ENCODE results near the gene KRTAP10-7.
"Not testable (repeated sequence)": the region's sequence is repeated elsewhere in the genome, so short reads cannot be mapped to it uniquely, and the experiment has no call there.

KRTAP10-7 gene

DNA sequence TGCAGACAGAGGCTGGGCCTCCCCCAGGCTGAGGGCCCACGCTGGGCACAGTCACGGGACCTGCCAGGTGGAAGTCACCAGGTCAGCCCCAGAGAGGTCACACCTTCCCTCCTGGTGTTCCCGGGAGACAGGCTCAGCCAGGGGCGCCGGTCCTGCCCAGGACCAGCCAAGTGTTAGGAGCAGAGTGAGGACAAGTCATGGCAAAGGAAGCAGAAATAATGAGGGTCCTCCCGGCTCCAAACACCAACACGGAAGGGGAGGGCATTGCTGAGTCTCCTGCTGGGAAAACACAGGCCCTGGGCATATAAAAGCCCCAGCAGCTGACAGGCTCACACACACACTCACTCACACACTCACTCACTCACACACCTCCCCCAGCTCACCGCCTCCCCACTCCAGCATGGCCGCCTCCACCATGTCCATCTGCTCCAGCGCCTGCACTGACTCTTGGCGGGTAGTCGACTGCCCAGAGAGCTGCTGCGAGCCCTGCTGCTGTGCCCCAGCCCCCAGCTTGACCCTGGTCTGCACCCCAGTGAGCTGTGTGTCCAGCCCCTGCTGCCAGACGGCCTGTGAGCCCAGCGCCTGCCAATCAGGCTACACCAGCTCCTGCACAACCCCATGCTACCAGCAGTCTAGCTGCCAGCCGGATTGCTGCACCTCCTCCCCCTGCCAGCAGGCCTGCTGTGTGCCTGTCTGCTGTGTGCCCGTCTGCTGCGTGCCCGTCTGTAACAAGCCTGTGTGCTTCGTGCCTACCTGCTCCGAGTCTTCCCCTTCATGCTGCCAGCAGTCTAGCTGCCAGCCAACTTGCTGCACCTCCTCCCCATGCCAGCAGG is 36.8 kb downstream of the KRTAP10-7 start, which contains the start of gene KRTAP10-10:
Gene KRTAP10-10, plus strand, starts transcription at position 339 of the 833 bp plus-strand sequence. Its CDS starts 62 bp downstream, at position 401.
- DNase-seq: no peak

DNA sequence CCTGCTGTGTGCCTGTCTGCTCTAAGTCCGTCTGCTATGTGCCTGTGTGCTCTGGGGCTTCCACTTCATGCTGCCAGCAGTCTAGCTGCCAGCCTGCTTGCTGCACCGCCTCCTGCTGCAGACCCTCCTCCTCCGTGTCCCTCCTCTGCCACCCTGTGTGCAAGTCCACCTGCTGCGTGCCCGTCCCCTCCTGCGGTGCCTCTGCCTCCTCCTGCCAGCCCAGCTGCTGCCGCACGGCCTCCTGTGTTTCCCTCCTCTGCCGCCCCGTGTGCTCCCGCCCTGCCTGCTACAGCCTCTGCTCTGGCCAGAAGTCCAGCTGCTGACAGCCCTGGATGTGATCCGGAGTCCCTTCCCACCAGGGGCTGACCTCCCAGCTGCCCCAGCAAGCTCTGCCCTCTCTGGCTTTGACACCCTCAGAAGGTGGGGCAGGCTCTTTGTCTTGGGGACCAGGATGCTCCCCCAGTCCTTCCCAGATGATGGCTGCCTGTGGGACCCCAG is 37.5 kb downstream of the KRTAP10-7 start:
- DNase-seq: not testable (repeated sequence)

DNA sequence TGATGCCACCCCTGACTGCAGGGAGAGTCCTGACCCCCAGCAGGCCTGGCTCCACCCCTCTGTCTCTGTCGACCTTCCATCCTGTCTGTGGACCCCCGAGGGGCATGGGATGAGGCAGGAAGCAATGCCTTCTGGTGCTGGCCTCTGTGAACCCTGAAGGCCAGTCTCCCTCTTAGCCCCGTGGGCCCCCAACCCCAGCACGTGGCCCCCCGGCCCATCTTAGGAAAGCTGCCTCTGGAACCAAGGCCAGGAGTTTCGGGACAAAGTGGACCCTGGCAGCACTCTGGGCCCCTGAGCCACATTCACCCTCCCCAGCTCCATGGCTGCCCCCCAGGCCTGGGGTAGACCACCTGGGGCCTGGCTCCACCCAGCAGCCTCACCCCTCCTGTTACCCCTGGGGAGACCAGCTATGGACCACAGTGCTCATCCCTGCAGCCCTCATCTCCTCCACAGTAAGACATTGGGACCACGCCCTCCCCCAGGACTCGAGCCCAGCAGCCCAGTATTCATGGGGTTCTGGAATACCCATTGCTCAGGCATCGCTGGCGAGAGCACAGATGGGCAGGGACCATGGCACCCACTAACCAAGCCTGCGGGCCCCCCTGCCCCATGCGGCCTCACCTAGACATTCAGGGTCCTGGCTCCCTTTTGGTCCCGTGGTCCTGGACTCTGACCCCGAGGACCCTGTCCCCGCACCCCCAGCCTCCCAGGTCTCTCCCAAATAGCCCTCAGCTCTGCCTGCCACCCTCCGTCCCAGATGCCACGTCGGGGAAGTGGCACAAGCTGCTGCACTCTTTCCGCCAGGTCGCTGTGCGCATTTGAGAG is 38.3 kb downstream of the KRTAP10-7 start:
- DNase-seq: not testable (repeated sequence)

DNA sequence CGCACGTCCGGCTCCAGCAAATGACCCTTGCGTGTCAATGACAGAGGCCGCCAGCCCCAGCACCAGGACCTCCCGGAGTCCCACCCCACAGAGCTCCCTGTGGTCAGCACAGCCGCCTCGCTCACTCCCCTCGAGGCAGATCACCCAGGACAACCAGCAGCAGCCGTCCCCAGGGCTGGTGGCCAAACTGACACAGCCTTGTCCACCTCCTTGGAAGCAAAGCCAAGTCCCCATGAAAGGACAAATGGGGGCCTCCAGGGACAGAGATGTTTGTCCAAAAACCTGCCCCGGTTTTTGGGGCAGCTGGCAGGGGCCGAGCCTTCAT is 38.9 kb downstream of the KRTAP10-7 start:
- no peak for DNase-seq

DNA sequence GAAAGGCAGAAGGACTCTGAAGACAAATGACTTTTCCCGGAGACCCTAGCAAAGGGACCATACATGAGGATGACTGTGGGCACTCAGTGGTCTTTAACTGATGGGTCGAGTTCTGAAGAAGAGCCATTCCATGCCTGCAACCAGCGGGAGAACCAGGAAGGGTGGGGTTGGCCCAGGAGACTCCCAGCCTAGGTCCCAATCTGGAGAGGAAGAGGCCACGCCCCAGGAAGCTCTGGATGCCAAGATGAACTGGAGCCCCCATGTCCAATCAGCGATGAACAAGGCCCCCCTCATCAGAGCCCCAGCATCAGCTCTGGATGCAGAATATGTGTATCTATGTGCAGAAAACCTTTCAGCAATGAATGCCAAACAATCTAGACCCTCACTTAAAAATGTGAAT is 40.4 kb downstream of the KRTAP10-7 start:
- DNase-seq: no peak

DNA sequence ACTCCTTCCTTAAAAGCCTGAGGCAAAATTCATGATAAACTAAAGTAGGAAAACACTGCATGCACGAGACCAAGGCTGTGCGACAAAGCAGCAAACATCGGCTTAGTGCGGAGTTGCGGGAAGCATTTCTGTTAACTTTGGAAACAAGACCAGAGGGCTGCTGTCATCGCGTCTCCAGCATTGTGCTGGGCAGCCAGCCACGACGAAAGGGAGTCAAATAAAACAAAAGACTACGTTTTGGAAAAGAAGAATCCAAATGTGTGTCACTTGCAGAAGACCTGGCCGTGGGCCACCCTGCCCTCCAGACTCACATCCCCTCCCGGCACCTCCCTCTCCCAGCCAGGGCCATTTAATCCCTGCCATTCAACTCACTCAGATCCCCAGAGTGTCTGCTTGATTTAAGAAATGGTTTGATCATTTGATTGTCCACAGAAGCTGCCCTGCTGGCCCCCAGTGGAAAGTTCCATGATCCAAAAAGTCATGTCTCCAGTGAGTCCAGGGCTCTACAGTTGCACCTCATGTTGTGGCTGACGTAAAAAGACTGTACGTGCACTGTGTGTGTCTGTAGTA is 43.4 kb downstream of the KRTAP10-7 start:
- no peak for DNase-seq

GRCh38 chr21:44644878-44645277 is 44.5 kb downstream of the KRTAP10-7 start:
- DNase-seq: no peak

- DNase-seq: not testable (repeated sequence)
These were observed 46.2 kb downstream of the KRTAP10-7 start, which contains the start of gene KRTAP10-11 for GRCh38 chr21:44646366-44647221. Gene KRTAP10-11, plus strand, starts transcription at chr21:44646414. Its CDS starts 45 bp downstream, at chr21:44646459.

DNA sequence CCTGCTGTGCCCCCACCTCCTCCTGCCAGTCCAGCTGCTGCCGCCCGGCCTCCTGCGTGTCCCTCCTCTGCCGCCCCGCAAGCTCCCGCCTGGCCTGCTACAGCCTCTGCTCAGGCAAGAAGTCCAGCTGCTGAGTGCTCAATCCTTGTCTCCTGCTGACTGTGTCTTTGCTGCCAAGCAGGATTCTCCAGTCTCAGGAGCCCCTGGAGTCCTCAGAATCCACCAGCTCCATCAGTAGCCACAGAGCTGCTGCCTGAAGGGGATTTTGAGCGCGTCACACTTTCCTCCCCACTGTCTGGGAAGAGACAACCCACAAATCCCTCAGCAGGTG is 46.8 kb downstream of the KRTAP10-7 start:
- DNase-seq: no peak

DNA sequence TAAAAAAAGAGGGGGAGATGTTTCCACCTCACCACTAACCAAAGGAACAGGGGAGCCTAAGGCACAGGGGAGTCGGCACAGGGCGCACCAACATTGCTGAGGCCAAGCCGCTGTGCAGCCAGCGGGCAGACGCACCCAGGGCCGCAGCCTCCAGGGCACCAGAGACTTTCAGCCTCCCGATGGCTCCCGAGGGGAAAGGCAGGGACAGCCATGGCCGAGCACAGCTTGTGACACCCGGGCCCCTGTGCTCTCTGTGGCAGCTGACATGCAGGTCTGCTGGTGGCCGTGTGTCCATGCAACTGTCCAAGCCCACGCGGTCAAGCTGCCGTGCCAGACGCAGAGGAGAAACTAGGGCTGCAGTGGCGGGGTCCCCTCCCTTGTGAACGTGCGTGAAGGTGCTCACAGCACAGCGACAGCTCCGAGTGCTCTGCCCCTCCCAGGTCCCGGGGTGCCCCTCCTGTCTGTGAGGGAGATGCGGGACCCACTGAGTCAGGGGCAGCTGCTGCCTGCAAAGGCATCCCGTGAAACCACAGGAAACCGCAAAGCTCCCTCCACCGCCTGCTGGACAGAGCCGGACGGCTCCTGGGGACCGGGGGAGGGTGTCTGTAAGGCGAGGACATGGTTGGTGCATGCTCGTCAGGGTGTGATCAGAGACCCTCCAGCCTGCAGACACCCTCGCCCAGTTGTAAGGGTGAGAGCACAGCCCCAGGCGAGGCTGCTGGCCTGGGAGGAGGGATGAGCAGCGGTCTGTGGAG is 48.3 kb downstream of the KRTAP10-7 start:
- no peak for DNase-seq

DNA sequence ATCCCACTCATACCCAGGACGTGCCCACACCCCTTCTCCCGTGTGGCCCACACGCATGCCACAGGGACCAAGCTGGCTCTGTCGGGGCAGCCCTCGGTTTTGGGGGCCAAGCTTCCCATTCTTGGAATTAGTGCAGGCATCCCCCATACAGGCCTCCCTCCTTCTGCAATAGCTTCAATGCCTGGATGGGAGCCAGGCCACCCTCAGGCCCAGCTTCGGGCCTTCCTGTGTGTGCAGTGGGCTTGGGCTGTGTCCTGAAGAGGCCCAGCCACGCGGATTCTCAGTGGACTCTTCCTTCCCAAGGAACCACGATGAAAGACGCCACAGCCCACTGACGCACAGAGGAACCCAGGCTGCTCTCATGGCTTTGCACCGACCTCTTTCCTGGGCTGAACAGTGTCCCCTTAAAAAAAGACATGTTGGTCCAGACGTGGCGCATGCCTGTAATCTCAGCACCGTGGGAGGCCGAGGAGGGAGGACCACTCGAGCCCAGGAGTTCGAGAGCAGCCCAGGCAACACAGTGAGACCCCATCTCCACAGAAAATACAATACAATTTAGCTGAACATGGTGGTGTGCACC is 49.2 kb downstream of the KRTAP10-7 start:
- DNase-seq: no peak

DNA sequence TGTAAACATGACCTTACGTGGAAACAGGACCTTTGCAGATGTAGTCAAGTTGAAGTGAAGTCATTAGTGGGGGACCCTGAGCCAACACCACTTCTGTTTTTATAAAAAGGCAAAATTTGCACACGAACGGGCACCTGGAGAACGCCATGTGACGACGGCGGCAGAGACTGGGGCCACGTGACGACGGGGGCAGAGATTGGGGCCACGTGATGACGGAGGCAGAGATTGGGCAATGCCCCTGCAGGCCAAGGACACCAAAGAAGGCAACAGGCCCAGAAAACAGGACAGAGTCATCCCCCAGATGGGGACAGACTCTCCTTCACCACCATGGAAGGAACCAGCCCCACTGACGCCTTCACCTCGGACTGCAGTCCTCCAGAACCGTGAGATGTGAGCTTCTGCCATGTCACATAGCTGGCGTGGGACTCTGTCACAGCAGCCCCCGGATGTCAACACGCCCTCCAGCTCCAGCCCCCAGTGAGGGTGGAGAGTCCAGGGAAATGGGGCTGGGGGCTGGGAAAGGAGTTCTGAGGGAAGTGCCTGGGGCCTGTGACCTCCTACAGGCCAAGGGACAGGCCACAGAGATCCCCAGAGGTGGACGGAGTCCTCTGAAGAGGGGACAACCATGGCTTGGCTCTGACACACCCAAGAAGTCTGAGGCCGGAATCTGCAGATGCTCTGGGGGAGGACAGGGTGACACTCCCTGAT is 50.0 kb downstream of the KRTAP10-7 start:
- DNase-seq: no peak

GRCh38 chr21:44650973-44651675 is 50.7 kb downstream of the KRTAP10-7 start:
- no peak for DNase-seq
